ENCODE results near the gene TUBA3E.
"Not testable (repeated sequence)": the region's sequence is repeated elsewhere in the genome, so short reads cannot be mapped to it uniquely, and the experiment has no call there.

The TUBA3E gene

DNA sequence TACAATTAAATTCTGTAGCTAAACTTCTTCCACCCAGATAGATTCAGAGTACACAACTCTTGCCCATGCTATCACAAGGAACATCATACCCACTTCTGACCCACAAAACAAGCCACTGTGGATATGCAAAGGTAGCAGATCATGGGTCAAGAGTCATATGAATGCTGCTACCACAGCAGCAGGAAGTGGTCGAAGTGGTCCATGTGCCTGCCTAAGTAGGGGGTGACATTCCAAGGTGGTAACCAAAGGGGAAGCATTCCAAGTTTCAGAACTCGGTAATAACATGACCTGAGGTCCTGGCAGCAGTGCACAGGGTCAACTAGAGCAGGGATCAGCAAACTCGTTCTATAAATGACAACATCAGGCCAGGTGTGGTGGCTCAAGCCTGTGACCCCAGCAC lies 5.8 kb downstream of the TUBA3E start:
- in situ Hi-C loops (cut with MboI; ENCODE audit: low sequenced_read_pairs) = loop anchor here (25.0 kb wide), 1 partner anchor 145 kb away; the partner anchor contains the start of gene IMP4

DNA sequence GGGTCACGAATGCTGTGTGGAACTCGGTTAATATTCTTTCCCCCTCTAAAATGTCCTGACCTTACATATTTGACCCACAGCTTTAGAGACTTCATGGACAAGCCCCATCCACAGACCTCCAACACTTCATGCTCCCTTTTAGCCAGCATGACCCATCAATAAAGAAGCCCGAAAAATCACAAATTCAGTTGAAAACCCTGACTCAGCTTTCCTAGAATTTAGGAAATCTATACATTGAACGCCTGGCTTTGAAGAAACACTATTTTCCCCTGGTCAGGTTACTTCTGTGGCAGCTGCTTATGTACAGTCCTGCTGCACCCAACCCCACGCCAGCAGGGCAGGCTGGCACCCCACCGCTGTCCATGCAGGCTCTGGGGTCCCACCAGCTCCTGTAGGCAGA lies 6.9 kb downstream of the TUBA3E start:
- in situ Hi-C loops (cut with MboI; ENCODE audit: low sequenced_read_pairs) = loop anchor here (25.0 kb wide), 1 partner anchor 146 kb away; the partner anchor contains the start of gene IMP4

DNA sequence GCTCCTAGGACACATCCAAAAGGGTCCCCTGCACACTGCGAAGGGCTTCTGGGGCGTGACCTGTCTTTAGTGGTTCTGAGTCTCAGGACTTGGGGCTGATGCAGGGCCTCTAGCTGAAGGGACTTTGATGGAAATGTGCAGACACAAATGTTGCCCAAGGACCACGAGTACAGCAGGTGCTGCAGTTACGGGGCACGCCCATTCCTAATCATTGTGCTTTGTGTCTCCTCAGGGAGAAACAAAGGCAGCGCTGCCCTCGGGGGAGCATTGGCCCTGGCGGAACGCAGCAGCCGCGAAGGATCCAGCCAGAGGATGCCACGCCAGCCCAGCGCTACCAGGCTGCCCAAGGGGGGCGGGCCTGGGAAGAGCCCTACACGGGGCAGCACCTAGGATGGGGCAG lies 8.0 kb downstream of the TUBA3E start:
- in situ Hi-C loops (cut with MboI; ENCODE audit: low sequenced_read_pairs) = loop anchor here (25.0 kb wide), 1 partner anchor 147 kb away; the partner anchor contains the start of gene IMP4

DNA sequence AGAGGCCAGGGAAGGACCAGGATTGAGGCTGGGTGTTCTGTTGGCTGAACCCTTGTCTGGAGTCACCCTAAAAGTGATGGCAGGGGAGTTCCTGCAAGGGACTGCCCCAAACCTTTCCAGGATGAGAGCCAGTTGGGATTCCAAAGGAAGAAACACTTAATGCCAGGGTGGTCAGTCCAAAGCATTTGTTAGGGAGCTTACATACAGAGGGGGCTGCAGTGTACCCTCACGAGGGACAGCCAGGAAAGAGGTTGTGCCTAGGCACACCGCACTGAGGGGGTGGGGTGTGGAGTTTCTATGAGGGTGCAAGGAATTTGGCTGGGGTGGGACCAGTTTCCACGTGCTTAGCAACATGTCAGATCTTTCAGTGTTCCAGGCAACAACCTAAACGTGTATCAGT lies 9.3 kb downstream of the TUBA3E start:
- in situ Hi-C loops (cut with MboI; ENCODE audit: low sequenced_read_pairs) = loop anchor here (25.0 kb wide), 1 partner anchor 148 kb away; the partner anchor contains the start of gene IMP4

DNA sequence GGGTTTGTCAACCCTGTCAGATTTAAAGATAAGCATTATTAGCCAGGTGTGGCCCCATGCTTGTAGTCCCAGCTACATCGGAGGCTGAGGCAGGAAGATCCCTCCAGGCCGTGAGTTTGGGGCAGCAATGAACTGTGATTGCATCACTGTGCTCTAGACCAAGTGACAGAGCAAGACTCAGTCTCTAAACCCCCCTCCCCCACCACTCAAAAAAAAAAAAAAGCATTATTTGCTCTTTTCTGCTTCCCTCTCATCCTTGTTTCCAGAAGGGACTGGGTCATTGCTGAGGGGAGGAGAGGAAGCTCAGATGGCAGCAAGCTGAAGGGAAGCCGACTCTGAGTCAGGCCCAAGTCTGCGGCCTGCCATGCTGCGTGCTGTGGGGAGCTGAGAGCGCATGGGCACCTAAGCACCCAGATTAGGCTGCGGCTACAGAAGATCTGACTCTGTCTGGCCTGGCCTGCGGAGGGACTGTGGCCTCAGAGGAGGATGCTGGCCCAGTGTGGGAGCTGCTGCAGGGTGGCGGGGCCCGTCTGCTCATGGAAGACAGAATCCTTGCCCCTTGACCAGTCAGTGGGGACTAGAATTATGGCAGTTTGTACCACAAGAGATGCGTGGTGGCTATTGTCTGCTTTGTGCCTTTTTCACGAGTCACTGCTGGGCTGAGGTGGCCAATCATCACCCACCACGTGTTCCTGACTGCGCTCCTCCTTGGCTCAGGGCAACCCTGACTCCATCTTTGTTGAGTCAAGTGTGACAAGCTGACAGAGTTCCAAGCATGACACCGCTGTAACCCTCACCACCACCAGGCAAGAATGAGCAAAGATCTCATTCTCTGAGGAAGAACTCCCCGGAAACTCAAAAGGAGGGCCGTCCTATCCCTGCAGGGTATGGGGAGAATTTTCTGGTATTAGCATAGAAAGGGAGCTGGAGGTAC lies 10.1 kb downstream of the TUBA3E start:
- in situ Hi-C loops (cut with MboI; ENCODE audit: low sequenced_read_pairs) = loop anchor here (25.0 kb wide), 1 partner anchor 149 kb away; the partner anchor contains the start of gene IMP4

DNA sequence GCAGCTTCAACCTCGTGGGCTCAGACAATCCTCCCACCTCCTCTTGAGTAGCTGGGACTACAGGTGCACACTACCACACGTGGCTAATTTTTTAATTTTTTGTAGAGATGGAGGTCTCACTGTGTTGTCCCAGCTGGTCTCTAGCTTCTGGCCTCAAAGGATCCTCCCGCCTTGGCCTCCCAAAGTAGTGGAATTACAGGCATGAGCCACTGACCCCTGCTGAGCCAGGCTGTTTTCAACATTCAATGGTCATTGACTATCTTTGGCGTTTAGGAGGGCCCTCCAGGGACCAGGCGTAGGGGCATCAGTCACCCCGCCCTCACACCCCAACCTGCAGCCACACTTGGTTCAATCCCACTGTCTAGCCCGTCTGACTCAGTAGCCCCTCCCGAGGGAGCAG lies 11.0 kb downstream of the TUBA3E start:
- in situ Hi-C loops (cut with MboI; ENCODE audit: low sequenced_read_pairs) = loop anchor here (25.0 kb wide), 1 partner anchor 150 kb away; the partner anchor contains the start of gene IMP4

DNA sequence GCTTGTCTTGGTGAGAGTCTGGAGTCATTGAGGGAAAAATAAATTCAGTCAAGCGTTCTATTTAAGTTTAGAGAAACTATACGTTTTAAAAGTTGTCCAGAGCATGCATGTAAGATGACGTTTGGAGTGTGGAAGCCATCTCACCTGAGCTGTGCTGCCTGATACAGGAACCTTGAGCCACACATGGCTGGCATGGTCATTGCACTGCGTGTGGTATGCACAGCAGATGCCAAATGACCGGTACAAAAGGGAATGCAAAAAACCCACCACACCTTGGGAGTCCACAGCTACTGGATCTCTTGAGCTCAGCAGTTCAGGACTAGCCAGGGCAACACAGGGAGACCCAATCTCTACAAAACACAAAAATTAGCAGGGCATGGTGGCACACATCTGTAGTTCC lies 11.8 kb downstream of the TUBA3E start:
- in situ Hi-C loops (cut with MboI; ENCODE audit: low sequenced_read_pairs) = loop anchor here (25.0 kb wide), 1 partner anchor 151 kb away; the partner anchor contains the start of gene IMP4

DNA sequence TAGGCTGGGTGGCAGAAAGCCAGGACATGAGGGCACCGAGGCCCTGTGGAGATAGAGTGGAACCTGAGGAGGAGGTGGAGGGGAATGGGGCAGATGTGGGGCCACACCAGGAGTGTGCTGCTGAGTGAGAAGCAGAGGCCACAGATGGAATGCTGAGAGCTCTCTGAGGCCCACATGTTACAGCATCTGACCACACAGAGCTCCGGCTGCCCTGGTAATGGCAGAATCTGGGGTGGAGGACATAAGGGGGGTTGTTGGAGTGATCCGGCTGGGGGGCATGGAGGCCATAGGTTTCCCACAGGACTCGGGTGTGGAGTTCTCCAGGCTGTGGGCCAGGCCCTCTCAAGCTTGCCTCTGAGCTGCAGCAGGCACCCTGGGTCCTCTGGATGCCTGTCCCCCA lies 12.3 kb downstream of the TUBA3E start:
- in situ Hi-C loops (cut with MboI; ENCODE audit: low sequenced_read_pairs) = loop anchor here (25.0 kb wide), 1 partner anchor 151 kb away; the partner anchor contains the start of gene IMP4

DNA sequence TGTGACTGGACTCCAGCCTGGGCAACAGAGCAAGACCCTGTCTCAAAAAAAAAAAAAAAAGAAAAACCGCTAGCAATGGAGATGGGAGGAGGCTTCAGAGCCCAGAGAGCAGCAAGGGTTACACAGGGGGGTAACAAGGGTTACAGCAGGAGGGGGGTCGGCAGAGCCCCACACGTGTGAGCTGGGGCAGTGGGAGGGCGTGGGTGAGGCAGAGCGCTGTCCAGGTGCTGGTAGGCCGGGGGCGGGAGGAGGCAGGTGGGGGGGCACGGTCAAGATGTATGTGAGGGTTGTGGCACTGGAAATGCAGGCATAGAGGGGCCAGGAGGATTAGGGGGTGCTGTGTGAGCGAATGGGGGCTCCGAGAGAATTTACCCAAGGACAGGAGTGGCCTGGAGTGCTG lies 12.8 kb downstream of the TUBA3E start:
- in situ Hi-C loops (cut with MboI; ENCODE audit: low sequenced_read_pairs) = loop anchor here (25.0 kb wide), 1 partner anchor 152 kb away; the partner anchor contains the start of gene IMP4

DNA sequence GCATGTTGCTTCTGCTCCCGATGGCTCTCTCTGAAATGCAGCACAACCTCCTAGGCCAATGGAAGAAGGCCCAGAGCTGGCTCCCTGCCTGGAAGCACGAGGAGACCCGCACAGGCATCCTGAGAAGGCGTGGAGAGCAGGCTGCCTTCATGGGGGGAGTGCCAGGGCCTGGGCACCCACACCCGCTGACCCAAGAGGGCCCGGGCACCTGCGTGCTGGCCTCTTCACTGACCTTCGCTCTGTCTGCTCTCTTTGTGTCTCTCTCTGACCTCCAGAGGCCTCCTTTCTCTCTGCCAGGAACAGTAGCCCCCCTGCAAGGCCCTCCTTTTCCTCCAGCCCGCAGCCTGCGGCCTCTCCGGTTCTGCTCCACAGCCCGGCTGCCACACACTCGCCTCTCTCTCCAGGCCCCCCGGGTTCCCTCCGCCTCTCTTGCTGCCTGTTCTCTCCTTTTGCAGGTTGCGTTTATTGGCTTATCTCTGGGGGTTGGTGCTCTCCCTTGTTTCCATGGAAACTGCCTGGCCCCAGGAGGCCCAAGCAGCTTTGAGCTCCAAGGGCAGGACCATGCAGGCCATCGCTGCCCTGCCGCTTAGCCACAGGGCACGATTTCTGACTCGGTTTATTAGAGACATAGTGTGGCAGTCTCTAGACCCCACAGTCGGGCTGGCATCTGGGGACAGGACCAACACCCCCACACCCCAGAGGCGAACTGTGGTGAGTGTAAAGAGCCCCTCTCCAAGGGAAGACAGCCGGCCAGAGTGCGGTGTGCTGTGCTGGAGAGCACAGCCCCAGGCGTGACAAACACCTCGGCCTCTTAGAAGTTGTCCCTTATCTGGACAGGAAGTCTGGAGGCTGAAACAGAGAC lies 14.5 kb downstream of the TUBA3E start:
- in situ Hi-C loops (cut with MboI; ENCODE audit: low sequenced_read_pairs) = loop anchor here (25.0 kb wide), 1 partner anchor 154 kb away; the partner anchor contains the start of gene IMP4

DNA sequence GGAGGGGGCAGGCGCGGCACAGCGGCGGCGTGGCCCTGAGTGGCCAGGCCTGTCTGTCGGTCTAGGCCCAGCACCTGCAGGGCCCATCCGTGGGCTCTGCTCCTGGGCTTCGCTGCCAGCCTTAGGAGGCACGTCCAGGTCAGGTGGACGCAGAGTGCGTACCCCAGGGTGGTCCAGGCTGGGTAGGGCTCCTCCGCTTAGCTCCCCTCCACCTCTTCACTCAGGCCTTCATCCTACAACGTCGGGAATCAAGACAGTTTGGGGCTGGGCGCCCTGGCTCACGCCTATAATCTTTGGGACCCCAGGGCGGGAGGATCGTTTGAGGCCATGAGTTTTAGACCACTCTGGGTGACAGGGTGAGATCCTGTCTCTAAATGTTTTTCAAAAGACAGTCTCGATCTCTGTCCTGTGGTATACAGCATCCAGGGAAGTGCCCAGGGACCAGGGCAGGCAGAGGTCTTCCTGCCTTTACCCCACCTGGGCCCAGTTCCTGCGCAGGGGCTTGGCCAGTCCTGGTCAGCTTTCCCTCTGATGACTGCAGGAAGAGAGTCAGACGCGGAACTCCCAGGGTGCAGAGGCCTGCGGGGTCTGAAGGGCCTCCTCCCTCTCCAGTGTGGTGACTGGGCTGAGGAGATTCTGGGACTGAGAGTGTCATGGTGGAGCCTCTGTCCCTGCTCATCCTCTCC lies 15.3 kb downstream of the TUBA3E start:
- in situ Hi-C loops (cut with MboI; ENCODE audit: low sequenced_read_pairs) = loop anchor here (25.0 kb wide), 1 partner anchor 154 kb away; the partner anchor contains the start of gene IMP4

DNA sequence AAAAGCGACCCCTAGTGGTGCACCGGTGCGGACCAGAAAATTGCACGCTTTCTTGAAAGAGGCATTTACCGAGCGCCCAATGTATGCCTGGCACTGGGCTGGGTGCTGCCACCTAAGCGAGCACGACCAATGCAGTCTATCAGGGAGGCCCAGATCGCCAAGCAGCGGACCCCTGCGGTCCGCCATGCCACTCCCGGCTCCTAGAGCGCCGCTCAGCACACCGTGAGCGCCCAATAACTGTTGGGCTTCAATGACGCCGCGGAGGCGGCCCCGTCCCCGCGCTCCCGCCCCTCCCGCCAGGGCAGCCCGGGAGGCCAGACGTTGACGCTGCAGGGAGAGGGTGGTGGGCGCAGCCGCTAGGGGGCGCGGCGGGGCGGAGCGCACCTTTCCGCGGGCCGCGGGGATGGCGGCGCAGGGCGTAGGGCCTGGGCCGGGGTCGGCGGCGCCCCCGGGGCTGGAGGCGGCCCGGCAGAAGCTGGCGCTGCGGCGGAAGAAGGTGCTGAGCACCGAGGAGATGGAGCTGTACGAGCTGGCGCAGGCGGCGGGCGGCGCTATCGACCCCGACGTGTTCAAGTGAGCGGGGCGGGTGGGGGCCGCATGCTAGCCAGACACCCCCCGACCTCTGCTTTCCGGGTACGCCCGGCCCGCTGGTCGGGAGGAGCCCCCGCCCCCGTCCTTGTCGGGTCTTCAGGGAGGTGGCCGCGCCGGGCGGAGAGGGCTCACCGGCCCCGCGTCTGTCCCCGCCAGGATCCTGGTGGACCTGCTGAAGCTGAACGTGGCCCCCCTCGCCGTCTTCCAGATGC lies 16.2 kb downstream of the TUBA3E start, which contains the start of gene MZT2B:
Gene MZT2B (plus strand): TSS at position 383 of the 803 bp plus-strand sequence. CDS start 21 bp downstream, at position 404.
- in situ Hi-C loops (cut with MboI; ENCODE audit: low sequenced_read_pairs) = loop anchor here (25.0 kb wide), 1 partner anchor 155 kb away; the partner anchor contains the start of gene IMP4

DNA sequence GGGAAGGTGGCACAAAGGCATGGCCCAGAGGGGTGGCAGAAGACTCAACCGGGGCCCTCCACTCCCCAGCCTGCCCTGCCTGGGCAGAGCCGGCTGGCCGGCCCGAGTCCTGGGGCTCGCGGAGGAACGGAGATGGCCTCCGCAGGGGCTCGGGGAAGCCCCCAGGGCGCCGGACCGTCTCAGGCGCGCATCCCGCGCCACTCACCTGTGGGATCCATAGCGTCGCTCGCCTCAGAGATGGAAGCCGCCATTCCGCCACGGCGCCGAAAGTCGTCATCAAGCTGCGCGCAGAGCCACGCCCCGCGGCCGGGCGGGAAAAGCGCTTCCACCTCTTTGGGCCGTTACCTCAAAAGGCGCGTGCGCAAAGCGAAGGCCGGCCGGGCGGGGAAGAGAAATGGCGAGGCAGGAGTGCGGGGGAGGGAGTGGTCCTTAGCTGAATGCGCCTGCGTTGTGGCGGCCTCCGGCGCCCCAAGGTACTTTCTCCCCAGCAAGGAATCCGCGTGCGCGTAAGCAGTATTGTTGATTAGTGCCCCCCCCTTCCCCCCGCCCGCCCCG lies 16.8 kb downstream of the TUBA3E start, which contains the start of gene SMPD4:
Gene SMPD4 (minus strand): TSS at position 278 of the 555 bp plus-strand sequence. CDS start 5,010 bp downstream, outside the sequence.
- in situ Hi-C loops (cut with MboI; ENCODE audit: low sequenced_read_pairs) = loop anchor here (25.0 kb wide), 1 partner anchor 156 kb away; the partner anchor contains the start of gene IMP4

DNA sequence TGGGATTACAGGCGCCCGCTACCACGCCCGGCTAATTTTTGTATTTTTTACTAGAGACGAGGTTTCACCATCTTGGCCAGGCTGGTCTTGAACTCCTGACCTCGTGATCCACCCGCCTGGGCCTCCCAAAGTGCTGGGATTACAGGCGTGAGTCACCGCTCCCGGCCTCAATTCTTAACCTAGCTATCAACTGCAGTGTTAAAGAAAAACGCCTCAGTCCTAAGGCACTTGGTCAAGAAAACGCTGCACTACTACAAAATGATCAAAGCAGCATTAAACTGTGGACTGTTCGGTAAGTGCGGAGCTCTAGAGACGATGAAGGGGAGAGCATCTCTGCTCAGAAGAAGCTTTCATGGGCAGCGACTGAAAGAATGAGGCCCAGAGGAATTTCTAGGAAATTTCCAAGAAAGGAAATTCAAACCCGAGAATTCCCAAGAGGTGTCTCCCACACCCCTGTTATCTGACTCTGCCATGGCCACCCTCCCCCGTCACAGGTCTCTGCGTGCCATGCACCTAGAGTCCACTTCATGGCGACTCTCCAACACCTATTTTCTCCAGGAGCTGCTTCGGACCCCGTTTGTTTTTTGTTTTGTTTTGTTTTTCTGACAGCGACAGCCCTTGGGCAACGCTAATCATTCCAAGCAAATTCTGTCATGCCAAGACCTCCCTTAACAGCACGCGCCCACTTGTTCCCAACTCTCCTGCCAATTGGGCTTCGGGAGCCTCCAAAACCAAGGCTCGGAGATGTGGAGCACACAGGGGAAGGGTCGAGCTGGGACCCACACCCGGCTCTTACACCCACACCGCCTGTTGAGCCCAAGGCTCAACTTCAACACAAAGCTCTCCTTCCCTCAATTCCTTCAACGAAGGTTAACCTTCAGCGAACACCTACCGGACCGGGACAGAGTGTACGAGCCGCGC lies 17.6 kb downstream of the TUBA3E start:
- in situ Hi-C loops (cut with MboI; ENCODE audit: low sequenced_read_pairs) = loop anchor here (25.0 kb wide), 1 partner anchor 157 kb away; the partner anchor contains the start of gene IMP4

DNA sequence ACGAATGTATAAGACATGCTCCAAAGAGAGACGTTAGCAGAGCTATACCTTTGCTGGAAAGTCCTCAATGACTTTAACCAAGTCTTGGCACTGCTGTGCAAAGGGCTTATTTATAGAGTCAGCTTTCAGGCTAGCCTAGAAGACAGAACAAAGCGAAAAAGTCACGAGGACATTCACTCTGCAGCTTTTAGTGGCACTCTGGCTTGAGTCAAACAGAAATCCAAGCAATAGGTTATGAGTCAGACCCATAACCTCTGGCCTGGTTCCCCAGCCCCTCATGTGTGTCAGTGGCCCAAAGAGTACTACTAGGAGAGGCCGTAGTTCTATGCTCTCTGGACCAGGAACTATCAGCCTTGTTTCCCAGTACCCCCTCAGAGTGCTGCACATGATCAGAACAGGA lies 23.4 kb downstream of the TUBA3E start:
- in situ Hi-C loops (cut with MboI; ENCODE audit: low sequenced_read_pairs) = loop anchor here (25.0 kb wide), 1 partner anchor 162 kb away; the partner anchor contains the start of gene IMP4

DNA sequence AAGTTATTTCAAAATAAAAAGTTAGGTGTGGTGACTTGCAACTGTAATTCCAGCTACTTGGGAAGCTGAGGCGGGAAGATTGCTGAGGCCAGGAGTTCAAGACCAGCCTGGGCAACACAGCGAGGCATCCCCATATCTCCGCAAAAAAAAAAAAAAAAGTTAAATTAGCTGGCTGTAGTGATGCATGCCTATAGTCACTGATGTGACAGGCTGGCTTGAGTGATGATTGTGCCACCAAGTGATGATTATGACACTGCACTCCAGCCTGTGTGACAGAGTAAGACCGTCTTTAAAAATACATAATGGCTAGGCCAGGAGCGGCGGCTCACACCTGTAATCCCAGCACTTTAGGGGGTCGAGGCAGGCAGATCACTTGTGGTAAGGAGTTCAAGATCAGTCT lies 28.3 kb downstream of the TUBA3E start:
- in situ Hi-C loops (cut with MboI; ENCODE audit: low sequenced_read_pairs) = no loop called here

DNA sequence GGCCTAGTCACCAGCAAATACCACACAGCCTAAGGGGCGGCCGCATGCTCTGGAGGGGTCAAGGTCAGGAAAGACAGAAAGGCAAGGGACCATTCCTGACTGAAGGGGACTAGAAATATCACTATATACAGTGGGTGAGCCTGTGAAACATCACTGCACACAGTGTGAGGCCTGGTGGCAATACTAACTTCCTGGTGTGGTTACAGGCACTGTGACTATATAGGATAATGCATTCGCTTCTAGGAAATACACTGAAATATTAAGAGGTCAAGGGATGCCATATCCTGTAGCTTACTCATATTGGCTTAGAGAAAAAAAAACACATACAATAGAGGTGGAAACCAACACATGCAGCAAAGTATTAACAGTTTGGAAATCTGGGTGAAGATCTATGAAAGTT lies 29.1 kb downstream of the TUBA3E start:
- in situ Hi-C loops (cut with MboI; ENCODE audit: low sequenced_read_pairs) = not testable (repeated sequence)
